ENCODE measurements around the gene GSG1L.

The GSG1L gene

DNA sequence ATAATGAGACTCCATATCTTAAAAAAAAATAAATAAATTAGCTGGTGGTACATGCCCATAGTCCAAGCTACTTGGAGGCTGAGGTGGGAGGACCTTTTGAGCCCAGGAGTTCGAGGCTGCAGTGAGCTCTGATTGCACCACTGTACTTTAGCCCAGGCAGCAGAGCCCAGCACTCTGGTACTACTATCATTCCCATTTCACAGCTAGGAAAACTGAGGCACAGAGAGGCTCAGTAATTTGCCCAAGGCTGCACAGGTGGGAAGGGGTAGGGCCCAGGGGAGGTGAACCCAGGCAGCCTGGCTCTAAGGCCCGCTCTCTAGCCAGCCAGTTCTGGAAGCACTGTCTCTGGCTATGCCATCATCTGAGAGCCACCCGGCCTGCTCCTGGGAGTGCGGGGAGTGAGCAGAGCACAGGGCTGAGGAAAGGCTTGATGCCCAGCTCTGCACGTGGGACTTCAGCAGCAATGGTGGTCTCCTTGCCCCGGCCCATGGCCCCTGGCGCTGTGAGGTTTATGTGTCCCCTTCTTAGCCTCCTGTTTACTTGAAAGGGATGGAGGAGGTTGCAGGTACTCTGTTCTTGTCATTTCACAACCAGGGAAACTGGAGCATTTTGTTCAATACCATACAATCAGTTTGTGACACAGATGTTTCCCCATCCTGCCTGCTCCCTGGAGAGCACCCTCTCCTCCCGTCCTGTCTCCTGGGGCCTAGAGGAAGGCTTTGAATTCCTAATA lies 291.3 kb downstream of the GSG1L start:
- no peak for TF ChIP-seq ZFX (IDR thresholded peaks at IDR 0.05)
- TF ChIP-seq, protein P1, sequence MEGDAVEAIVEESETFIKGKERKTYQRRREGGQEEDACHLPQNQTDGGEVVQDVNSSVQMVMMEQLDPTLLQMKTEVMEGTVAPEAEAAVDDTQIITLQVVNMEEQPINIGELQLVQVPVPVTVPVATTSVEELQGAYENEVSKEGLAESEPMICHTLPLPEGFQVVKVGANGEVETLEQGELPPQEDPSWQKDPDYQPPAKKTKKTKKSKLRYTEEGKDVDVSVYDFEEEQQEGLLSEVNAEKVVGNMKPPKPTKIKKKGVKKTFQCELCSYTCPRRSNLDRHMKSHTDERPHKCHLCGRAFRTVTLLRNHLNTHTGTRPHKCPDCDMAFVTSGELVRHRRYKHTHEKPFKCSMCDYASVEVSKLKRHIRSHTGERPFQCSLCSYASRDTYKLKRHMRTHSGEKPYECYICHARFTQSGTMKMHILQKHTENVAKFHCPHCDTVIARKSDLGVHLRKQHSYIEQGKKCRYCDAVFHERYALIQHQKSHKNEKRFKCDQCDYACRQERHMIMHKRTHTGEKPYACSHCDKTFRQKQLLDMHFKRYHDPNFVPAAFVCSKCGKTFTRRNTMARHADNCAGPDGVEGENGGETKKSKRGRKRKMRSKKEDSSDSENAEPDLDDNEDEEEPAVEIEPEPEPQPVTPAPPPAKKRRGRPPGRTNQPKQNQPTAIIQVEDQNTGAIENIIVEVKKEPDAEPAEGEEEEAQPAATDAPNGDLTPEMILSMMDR (conservative IDR thresholded peaks at IDR 0.05) = no peak
- H3K27ac ChIP-seq = no peak overlapping the region

DNA sequence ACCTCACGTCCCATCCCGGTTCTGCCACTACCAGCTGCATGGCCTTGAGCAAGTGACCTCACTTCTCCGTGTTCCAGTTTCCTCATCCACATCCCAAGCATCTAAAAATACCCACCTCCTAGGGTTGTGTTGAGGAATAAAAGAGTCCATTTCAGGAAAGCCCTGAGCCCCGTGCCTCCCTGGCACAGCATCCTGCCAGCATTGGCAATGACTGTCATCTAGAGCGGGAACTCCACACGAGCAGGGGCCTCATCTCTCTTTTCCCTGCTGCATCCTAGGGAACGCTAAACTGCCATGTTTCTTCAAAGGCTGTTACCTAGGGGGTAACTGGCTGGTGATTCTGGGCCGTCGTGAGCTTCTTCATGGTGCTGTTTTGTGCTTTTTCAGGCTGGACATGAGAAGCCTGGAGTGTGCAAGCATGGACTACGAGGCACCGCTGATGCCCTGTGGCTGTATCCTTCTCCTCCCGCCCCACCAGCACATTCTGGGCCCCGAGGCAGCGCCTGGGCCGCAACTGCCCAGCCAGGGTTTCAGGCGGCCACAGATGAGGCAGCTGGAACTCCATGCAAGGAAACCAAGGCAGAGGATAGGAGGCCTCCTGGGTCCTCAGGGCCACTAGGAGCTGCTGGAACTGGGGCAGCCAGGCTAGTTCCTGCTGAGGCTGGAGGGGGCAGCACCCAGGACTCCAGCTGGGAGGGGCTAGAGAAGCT lies 292.2 kb downstream of the GSG1L start:
- H3K27ac ChIP-seq = no peak overlapping the region
- TF ChIP-seq, protein P1 (conservative IDR thresholded peaks at IDR 0.05) = no peak
- TF ChIP-seq ZFX (IDR thresholded peaks at IDR 0.05) = no peak

- TF ChIP-seq, protein P1 (conservative IDR thresholded peaks at IDR 0.05) = no peak
- TF ChIP-seq ZFX (IDR thresholded peaks at IDR 0.05) = no peak
- H3K27ac ChIP-seq = no peak overlapping the region
Observed at GRCh38 chr16:27770271-27771196, 293.0 kb downstream of the GSG1L start.

GRCh38 chr16:27769561-27770255 lies 293.8 kb downstream of the GSG1L start:
- TF ChIP-seq, protein P1 (conservative IDR thresholded peaks at IDR 0.05) = no peak
- no peak overlapping the region for H3K27ac ChIP-seq

- H3K27ac ChIP-seq = no peak overlapping the region
- no peak for TF ChIP-seq ZFX (IDR thresholded peaks at IDR 0.05)
- TF ChIP-seq, protein P1 (conservative IDR thresholded peaks at IDR 0.05) = no peak
Observed at GRCh38 chr16:27768651-27769272, 294.8 kb downstream of the GSG1L start.

- no peak overlapping the region for H3K27ac ChIP-seq
- TF ChIP-seq, protein P1 (conservative IDR thresholded peaks at IDR 0.05) = no peak
- TF ChIP-seq ZFX (IDR thresholded peaks at IDR 0.05) = no peak
Observed at GRCh38 chr16:27767971-27768591, 295.4 kb downstream of the GSG1L start.

Measured in C4-2B (cell line).